ENCODE data around the gene FDXR.

FDXR gene

DNA sequence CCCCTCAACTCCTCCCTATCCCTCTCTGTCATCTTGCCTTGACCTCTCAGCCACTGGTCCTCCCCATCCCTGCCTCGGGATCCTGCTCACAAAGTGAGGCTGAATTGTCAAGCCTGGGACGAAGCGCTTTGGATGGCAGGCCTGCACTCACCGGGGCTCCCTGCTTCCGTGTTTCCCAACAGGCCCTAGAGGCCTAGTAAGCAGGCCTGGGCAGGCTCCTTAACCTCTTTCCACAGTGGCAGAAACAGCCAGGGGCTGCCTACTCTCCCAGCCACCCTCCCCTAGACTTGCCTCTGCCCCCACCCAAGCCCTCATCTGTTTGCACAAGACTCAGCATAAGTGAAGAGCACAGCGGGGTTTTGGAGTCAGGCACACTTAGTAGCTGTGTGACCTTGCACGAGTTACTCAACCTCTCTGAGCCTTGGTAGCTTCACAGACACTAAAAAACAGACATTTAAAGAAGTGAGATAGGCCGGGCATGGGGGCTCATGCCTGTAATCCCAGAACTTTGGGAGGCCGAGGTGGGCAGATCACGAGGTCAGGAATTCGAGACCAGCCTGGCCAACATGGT lies 25.7 kb upstream of the FDXR start:
- no peak for DNase-seq (ENCODE audit: low read depth)

DNA sequence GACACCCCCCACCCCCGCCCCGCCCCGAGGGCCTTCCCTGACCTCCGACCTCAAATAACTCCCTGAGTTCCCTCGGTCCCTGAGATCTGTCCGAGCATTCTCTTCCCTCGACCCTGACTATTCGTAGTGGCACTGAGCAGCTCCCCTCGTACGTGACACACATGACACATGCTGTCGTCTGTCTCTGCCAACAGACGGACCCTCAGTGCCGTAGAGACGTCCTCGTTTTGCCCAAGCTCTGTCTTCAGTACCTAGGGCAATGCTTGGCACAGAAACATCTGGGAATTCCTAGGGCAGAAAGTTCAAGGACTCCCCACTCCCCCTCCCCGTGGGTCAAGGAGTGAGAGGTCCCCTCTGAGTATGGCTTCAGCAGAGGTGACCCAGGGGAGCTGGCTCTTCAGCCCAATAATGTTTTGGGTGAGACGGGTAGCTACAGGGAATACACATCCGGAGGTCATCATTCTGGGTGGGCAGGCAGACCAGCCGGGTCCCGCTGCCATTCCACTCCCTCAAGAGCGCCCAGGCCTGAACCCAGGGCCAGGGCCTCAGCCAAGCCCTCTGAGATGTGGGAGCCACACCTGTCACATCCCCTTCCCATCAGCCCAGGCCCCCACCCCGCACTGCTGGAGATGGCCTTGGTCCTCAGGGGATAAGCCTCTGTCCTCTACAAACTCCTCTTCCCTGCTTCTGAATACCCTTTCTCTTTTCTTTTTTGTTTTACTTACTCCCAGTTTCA lies 21.3 kb upstream of the FDXR start:
- DNase-seq (ENCODE audit: low read depth), result no peak

DNA sequence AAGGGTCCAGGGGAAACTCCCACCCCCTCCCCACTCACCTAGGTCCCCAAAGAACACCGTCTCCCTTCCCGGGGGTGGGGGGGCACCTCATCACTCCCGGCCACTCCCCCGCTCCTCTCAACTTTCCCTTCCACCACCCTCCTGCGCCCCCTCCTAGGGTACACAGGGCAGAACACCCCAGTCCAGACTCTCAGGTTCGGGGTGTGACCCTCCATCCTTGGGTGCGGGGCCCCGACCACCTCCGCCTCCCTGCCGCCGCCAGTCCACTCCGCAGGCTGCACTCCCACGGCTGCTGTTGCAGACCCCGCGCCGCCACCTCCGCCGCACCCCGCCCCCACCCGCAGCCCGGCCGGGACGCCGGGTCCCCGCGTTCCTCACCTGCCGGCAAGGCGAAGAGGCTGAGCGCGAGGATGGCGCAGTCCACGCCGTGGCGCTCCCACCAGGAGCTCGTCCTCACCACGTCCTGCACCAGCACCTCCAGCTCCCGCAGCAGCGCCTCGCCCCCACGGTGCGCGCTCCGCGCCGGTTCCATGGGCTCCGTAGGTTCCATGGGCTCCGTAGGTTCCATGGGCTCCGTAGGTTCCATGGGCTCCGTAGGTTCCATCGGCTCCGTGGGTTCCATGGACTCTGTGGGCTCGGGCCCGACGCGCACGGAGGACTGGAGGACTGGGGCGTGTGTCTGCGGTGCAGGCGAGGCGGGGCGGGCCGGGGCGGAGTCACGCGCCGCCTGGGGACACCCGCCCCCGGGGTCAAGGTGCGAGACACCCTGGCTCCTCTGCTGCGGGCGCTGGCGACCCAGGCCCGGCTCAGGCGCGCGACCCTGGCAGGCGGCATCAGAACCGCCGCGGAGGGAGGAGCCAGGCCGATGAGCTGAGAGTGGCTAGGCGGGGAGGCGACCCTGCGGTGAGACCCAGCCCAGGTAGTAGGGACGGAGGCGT lies 20.4 kb upstream of the FDXR start, which contains the start of gene FADS6:
Gene FADS6 (minus strand): TSS at position 660 of the 938 bp plus-strand sequence. CDS start 38 bp downstream, at position 622.
- no peak for DNase-seq (ENCODE audit: low read depth)

DNA sequence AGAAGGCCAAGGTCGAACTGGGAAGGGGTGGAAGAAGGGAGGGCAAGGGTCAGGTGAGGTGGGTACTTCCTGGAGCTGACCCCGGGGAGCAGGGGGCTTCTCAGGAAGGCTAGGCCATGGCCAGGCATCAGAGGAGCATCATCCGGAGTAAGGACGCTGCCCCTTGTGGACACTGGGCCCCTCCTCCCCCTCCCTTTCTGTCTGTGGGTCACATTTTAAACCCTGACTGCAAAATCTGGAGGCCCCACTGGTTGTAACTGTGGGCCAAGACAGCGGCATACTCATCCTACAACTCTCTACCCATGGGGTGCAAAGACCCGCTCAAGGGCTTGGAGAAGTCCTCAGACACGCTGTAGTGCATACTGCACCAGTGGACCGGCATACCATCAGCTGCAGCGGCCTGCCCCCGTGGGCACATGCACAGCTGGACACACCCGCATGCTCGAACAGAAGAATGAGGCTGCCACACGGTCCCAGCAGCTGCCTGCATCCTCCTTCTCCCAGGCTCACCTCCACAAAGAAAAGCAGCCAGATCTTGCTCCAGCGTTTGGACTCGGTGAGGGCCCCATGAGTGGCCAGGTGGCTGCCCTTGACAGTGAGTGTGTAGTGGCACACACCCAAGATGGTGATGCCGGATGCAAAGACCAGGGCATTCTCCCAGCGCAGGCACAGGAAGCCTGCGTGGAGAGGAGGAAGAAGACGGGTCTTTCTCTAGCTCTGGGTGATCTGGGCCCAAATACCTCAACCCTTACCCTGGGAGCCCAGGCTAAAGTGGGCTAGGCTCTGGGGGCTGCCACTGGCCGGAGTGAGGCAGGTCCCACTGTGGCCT lies 19.4 kb upstream of the FDXR start:
- DNase-seq (ENCODE audit: low read depth), result no peak

DNA sequence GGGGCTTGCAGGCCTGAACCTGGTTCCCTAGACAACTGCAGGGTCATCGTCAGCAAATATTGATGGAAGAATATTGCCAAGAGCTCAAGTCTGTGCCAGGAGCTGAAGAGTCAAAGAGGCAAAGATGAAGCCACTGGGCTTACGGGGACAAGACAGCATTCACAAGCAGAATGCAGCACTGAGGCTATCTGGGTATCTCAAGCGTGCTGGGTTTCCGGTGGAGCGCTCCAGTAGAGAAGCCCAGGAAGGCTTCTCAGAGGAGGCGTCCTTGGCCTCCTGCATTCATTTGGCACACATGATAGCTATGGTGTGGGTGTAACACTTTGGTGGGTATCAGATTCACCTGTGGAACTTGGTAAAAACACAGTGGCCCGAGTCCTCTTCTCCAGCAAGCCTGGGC lies 17.8 kb upstream of the FDXR start:
- DNase-seq (ENCODE audit: low read depth), result no peak

DNA sequence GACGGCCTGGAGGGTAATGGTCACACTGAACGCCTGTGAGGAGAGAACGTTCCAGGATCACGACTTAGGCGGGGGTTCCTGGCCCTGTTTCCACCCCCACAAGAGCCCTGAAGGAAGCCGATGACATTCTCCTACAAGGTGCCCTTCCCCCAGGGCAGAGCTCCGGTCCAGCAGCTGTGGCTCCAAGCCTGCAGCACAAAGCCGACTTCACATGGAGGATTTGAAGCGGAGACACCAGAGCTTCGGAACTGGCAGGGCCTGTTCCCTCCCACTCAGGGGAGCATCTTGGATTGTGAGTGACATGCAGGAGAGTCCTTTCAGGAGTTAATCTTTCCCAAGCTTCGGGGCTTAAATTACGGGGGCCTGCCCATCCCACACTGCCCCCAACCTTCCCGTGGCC lies 15.7 kb upstream of the FDXR start:
- no peak for DNase-seq (ENCODE audit: low read depth)

DNA sequence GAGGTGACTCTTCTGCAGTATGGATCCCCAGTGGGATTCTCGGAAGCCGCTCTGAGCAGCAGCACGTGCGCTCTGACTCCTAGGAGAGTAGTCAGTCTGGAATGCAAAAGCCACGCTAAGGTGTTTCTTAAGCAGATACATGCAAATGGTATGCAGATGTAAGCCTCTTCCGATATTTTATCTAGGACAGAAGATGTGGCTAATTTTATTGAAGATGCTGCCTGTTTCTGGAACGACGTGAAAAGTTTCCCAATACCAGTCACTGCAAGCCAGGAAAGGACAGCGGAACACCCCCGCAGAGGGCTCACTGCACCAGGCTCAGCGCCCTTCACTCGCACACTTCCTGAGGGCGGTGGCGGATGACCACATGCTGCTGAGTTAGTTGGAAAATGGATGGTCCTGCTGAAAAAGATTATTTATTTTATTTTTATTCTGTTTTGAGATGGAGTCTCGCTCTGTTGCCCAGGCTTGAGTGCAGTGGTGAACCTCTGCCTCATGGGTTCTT lies 10.5 kb upstream of the FDXR start:
- DNase-seq (ENCODE audit: low read depth), result no peak

DNA sequence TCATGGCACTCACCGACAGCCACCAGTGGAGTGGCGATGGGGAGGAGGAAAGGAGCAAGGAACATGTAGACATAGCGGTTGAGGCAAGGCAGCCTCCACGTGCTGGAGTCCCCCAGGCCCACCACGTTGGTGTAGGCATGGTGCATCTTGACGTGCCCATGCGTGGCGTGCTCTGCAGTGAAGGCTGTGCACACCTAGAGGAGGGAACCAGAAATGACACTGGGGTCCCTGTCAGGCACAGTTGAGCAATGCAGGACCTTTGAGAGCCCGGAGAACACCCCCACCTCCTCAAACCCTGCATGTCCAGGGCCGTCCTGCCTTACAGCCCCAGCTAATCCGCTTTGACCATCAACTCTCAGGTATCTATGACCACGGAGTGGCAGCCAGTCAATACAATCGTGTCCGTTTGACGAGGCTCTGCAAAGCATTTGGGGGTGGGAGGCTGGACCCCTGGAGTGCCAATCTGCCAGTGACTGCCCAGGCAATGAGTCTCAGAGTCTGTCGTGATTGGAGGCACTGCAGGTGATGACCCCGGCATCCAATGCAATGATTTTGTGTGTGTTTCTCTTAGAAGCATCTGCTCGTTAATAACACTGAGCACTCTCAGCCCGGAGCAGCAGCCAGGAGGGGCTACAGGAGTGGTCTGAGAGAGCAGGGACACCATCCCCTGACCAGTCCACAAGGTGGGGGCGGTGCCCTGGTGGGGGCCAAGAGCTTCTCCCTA lies 9.9 kb upstream of the FDXR start:
- no peak for DNase-seq (ENCODE audit: low read depth)

DNA sequence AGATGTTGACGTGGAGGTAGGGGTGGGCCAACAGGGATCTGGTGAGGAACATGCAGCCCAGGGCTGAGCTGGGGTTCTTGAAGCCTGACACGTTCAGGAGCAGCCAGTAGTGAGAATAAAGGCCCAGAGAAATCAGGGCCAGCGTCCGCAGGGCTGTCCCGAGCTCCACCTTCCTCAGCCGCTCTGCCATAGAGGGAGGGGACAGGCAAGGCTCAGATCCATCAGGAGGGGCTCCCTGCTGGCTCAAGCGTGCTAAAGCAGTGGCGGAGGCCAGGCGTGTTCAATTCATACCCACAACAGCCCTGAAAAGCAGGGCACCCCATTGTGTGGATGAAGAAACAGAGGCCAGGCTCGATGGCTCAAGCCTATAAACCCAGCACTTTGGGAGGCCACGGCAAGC lies 8.3 kb upstream of the FDXR start:
- DNase-seq (ENCODE audit: low read depth), result no peak

DNA sequence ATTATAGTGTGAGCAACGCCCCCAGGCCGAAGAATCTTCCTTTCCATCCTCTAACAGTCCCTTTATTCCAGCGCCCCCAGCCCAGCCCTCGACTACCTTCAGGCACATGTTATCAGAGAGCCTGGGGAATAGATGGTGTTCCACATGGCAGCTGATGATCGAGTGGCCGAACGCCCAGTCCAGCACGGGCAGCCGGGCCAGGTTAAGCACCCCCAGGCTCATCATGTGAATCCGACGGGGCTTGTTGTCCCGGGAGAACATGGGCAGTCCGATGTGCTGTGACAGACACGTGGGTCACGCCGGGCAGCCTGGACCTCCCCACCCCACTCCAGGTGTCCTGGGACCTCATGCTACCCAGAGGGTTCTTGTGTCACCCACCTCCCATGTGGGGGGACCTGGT lies 6.5 kb upstream of the FDXR start:
- no peak for DNase-seq (ENCODE audit: low read depth)

DNA sequence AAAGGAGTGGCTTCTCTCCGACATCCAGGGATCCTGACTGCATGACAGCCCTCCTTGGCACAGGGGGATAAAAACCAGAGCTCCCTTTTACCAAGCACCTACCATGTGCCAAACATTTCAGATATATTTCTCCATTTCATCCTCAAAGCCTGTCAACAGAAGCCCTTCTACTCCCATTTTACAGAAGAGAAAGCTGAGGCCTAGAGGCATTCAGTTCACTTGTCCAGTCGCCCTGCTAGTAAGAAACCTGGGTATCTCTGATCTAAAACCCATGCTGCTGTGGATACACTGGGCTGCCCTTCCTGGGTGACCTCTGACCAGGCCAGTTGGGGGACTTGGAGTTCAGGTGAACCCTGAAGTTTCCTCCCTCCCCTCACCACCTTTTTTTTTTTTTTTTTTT lies 5.9 kb upstream of the FDXR start:
- no peak for DNase-seq (ENCODE audit: low read depth)

DNA sequence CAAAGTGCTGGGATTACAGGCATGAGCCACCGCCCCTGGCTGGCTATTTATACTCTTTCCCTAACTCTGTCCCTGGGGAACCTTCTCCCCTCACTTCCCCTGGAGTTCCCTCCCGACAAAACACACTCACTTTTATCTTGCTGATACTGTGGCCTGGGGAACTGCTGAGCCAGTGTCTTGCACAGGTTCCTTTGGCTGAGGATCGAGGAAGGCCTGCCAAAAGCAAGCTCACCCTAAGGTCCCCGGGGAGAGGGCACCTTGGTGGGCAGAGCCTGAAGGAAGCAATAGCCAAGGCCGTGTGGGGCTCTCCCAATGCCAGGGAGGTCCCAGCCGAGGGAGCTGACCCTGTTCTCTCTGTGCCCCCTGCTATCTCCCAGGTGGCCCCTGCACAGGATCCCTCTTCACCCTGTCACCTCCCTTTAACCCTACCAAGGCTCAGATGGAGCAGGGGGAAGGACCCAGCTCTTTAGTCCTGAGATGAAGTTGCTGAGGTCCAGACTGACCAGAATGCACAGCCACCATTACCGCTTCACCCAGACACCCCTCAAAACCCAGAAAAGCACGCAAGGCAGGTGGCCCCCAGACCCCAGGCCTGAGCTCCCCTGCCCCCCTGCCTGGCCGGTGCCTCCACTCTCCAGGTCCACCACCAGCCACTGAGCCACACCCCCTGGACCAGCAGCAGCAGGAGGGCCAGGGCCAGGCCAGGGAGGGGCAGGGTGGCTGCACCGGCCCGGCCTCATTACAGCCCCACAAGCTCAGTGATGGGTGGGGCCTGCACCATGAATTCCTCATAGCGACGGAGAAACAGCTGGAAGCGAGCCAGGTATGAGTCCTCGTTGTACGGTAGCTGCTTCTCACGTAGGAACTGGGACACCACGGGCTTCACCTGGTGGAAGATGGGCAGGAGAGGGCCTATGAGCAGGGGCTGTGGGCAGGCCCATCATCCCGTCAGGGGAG lies 5.1 kb upstream of the FDXR start:
- no peak for DNase-seq (ENCODE audit: low read depth)

DNA sequence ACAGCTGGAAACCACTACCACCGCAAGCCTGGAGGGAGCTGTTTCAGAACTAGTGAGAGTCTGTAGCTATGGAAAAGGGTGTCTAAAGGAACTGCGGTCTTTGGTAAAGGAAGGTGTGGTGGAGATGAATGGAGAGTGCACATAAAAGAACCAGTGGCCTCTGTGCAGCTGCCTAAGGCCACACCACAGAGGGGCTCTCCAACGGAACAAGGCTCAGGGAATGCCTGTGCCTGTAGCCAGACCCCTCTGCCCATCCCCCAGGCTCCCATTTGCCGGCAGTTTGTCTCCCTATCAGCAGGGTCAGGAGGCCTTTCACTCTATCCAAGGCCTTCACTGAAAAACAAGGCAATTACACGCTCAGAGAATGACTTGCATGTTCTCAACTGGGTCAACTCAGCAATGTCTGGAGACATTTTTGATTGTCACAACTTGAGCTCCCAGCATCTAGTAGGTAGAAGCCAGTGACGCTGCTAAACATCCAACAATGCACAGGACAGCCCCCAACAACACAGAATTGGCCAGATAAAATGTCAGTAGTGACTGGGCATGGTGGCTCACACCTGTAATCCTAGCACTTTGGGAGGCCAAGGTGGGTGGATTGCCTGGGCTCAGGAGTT lies 3.3 kb upstream of the FDXR start:
- DNase-seq (ENCODE audit: low read depth), result no peak

DNA sequence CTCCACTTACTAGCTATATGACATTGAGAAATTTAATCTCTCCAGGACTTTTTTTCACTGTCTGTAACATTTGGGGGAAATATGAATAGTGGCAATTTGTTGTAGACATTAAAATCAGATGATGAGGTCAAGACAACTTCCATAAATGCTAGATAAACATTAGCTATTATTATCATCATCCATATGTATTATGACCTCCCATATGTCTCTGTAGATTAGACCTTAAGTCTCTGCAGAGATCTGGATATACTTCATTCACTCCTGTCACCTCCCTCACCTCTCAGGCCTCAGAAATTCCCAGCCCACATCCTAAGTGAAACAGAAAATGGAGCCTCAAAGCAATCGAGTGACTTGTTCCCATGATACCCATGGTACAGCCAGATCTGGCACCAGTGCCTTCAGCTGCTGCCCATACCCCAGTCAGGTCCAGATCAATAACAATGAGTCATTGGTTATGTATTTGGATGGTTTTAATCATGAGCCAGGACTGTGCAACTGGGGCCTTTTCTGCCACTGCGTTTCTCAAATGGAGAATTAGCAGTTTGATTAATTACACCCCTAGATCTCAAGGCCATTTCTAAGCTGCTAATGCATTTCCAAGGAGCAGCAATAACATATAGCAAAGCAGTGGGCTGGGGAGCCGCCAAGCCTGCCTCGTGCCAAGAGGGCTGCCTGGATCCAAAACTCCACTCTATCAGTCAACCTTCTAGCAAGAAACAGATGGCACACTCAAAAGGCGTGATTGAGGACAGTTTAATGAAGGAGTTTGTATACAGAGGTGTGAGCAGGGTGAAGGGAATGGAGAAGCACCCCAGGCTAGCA lies 2.6 kb upstream of the FDXR start:
- DNase-seq (ENCODE audit: low read depth), result no peak

DNA sequence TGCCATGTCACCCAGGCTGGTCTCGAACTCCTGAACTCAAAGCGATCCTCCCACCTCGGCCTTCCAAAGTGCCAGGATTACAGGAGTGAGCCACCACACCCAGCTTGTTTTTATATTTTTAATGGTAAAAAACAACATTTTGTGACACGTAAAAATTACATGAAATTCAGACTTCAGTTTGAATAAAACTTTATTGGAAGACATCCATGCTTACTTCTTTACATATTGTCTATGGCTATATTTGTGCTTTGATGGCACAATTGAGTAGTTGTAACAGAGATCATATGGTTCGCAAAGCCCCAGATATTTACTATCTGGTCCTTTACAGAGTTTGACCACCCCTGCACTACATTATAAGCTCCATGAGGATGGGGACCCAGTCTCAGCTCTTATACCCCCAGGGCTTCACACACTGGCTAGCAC lies 1.8 kb upstream of the FDXR start:
- DNase-seq (ENCODE audit: low read depth), result no peak

DNA sequence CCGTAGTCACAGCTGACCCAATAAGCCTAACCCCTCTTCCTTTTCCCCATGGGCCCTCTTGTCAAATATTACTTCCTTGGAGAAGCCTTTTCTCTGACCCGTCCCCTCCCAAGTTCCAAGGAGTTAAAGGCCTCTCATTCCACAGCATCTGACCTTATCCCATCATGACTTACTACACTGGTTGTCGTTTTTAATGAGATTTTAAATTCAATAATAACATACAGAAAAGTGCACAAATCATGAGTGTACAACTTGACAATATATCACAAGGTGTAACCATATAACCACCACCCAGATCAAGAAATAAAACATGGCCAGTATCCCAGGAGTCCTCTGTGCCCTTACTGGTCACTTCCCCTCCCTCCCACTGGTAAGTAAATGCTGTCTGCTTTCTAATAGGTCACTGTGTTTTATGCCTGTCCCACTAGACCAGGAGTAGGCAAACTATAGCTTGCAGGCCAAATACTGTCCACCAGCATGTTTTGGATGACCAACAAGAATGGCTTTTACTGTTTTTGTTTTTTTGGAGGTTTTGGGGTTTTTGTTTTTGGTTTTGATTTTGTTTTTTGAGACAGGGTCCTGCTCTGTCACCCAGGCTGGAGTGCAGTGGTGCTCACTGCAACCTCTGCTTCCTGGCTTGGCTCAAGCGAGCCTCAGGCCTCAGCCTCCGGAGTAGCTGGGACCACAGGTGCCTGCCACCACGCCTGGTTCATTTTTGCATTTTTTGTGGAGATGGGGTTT lies 1.2 kb upstream of the FDXR start:
- no peak for DNase-seq (ENCODE audit: low read depth)

DNA sequence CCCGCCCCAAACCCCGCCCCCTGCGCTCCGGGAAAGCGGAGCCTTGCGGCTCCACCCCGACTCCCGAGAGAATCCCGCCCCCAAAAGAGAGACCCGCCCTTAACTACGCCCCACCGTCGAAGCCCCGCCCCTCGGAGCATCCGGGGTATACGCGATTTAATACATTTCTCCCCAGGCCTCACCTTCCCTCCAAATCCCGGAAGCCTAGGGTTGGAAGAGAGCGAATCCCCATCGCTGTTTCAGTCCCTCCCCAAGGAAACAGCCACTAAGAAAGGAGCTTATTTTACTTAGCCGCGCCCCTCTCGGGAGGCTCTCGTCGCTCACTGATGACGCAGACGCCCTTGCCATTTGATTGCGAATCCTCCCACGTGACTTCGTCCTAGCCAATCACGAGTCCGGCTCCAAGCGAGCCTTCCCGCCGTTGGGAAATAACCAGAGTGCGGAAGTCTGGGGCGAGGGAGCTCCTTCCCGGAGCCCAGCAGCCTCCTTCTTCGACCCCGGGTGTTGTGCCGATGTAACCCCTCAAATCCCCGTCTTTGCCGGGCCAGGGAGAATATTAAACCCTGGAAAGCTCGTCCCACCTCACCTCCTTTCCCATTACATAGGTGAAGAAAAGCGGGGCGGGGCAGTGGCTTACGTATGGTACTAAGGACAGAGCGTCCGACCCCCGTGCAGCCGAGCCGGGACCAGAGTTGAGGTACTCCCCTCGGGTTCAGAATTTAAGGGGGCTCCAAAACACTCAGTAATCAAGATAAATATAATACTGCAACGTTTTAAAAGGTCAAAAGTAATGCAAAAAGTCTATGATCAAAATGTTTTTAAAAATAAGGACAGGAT lies 461 bp upstream of the FDXR start:
- peak; percentile 99 for DNase-seq (ENCODE audit: low read depth)

Measured in stromal cell of bone marrow (primary cell).